ENCODE data around the gene UBE2J2.
A peak's percentile ranks its signal among the peaks of the same experiment; 100 is the strongest.

The UBE2J2 gene

GRCh38 chr1:1280782-1281481, 7.3 kb upstream of the UBE2J2 start:
- DNase-seq (ENCODE audit: low read depth), result no peak

DNA sequence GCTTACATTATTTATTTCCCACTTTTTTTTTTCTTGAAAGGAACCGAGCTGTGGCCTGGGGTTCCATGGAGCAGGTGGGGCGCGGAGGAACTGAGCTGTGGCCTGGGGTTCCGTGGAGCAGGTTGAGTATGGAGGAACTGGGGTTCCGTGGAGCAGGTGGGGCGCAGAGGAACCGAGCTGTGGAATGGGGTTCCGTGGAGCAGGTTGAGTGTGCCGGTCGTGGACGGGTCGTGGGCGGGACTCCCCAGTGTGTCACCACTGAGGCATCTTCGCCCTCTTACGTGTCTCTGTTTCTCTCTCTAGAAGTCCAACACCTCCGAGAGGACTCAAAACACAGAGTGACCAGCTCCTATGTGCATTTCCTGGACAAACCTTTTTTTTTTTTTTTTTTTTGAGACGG, 5.4 kb upstream of the UBE2J2 start:
- DNase-seq (ENCODE audit: low read depth), result no peak

DNA sequence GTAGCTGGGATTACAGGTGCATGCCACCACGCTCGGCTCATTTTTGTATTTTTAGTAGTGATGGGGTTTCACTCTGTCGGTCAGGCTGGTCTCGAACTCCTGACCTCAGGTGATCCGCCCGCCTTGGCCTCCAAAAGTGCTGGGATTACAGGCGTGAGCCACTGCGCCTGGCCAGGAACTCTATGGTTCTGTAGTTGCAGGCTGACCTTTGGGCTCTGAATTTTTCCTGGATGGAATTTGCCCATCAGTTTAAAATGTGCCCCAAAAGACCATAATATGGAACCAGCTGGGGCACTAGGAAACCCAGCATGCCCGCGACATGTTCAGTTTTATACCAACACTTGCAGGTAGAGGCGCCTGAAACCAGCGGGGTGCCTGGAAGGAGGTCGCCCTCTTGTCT, 5.0 kb upstream of the UBE2J2 start:
- no peak for DNase-seq (ENCODE audit: low read depth)

- DNase-seq (ENCODE audit: low read depth), result no peak
These were observed 2.2 kb upstream of the UBE2J2 start for GRCh38 chr1:1275836-1276235.

- no peak for DNase-seq (ENCODE audit: low read depth)
These were observed 1.3 kb upstream of the UBE2J2 start for GRCh38 chr1:1274931-1275431.

GRCh38 chr1:1274299-1274930, 761 bp upstream of the UBE2J2 start:
- no peak for DNase-seq (ENCODE audit: low read depth)

- no peak for DNase-seq (ENCODE audit: low read depth)
These were observed 494 bp downstream of the UBE2J2 start for GRCh38 chr1:1273209-1273511.

DNA sequence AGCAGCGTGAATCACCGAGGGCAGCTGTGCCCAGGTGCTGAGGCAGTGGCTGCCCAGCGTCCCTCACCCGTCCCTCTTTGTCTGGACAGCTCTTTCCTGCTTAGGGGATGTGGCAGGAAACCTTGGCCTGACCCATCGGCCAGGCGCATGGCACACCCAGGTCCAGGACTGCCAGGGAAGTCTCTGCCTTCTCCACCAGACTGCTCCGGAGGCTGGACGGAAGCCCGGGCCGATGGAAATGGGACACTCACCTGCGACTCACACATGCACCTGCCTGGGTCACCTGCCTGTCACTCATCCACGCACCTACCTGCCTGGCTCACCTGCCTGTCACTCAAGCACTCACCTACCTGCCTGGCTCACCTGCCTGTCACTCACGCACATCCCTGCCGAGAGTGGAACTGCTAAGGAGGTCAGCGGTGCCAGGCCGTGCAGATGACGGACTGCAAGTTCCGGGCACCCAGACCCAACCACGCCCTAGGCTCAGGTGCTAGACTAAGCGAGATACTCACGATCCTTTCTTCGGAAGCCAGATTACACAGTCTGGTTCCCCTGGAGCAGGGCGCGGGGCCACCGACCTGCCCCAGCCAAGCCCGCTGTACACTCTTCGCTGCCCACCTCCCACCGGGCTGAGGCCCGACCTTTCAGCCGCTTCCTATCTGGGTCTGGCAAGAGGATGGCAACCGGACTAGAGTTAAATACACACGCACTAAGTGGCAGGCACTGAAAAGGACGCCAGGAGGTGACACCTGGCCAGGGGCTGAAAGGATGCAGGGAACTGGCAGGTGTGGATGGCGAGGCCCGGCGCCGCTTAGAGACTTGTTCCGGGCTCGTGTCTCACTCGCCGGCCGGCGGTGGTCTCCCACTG, 1.1 kb downstream of the UBE2J2 start:
- no peak for DNase-seq (ENCODE audit: low read depth)

GRCh38 chr1:1270813-1271212, 2.8 kb downstream of the UBE2J2 start:
- no peak for DNase-seq (ENCODE audit: low read depth)

DNA sequence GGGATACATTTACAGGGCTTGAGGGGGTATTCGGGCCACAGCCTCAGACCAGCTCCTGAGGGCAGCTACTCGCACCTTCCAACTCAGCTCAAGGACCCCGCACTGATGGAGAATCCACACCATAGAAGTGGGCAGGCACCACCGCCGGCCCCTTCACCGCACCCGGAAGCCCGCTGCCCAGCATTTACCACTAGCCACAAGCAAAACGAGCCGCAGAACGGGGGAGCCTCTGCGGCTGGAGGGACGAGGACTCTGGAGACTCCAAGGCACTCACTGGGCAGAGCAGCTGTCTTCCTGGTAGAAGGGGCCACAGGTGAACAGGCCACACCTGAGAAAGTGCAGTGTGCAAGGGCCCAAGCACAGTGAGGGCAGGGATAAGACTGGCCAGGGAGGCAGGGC, 5.4 kb downstream of the UBE2J2 start:
- DNase-seq (ENCODE audit: low read depth), result no peak

- no peak for DNase-seq (ENCODE audit: low read depth)
These were observed 6.0 kb downstream of the UBE2J2 start for GRCh38 chr1:1267488-1268283.

DNA sequence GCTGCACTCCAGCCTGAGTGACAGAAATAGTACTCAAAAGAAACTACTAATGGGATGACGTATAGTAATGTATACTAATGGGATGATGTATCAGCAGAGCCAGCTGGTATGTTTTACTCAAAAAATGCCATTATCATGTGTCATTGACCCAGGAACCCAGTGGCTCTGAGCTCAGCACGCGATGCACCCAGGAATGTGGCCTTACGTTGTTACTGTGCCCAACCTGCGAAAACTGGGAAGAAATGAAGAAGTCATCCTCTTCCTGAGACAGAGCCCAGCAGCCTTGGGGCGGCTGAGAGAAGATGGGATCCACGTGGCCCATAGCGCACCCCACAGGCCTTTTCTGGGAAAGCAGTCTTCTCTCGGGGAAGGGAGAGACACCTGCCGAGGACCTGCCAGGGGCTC, 8.8 kb downstream of the UBE2J2 start:
- DNase-seq (ENCODE audit: low read depth), result no peak

GRCh38 chr1:1264026-1264425, 9.6 kb downstream of the UBE2J2 start:
- no peak for DNase-seq (ENCODE audit: low read depth)

DNA sequence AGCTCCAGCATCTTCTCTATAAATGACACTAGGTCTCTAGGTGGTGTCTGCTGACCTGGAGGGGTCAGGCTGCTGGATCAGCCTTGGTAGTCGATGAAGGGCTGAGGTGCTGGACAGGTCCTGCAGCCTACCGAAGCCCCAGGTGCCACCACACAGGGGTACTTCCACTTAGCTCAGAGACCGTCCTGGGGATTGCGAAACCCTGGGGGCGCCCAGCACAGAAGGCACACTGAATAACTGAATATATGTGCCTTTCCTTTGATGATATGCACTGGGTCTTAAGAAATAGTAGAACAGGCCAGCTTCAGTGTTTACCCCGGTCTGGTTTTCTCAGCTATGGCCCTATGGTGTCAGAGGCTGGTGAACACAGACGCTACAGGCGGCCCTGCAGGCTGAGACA, 10.9 kb downstream of the UBE2J2 start:
- no peak for DNase-seq (ENCODE audit: low read depth)

GRCh38 chr1:1262071-1262470, 11.6 kb downstream of the UBE2J2 start:
- DNase-seq (ENCODE audit: low read depth), result no peak

GRCh38 chr1:1260843-1261560, 12.7 kb downstream of the UBE2J2 start:
- DNase-seq (ENCODE audit: low read depth), result peak; percentile 77

GRCh38 chr1:1259951-1260600, 13.6 kb downstream of the UBE2J2 start:
- DNase-seq (ENCODE audit: low read depth), result peak; percentile 49

GRCh38 chr1:1259540-1259939, 14.1 kb downstream of the UBE2J2 start:
- DNase-seq (ENCODE audit: low read depth), result no peak

- no peak for DNase-seq (ENCODE audit: low read depth)
These were observed 14.6 kb downstream of the UBE2J2 start for GRCh38 chr1:1259119-1259488.

- DNase-seq (ENCODE audit: low read depth), result no peak
These were observed 16.4 kb downstream of the UBE2J2 start for GRCh38 chr1:1256956-1257871.
